ENCODE measurements around the gene YPEL1. TPM values are rescaled to one million over a fixed set of nuclear protein-coding genes. Genes with fewer than 3 reads are reported as not detected.
"Not testable (repeated sequence)": the region's sequence is repeated elsewhere in the genome, so short reads cannot be mapped to it uniquely, and the experiment has no call there.

Gene YPEL1
- total RNA-seq, 1 donor from 2014 or later, result 8.7 TPM

DNA sequence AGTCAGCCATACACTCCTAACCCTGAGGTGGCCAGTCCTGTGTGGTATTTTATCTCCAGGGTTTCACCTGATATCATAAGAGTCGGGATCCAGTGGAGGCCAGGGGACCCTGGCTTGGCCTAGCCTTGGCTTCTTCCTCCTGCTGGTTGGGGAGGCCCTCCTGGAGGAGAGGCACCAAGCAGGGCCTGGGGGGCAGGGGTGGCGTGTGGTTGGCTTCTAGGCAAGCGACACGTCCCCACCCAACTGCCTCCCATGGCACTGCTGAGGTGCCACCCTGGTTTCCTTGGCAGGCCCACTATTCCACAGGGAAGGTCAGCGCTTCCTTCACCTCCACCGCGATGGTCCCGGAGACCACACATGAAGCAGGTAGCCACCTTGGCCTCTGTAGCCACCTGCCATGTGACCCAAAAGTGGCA, 49.4 kb downstream of the YPEL1 start:
- DNase-seq (ENCODE audit: extremely low read depth, low read depth, low spot score), result no peak

DNA sequence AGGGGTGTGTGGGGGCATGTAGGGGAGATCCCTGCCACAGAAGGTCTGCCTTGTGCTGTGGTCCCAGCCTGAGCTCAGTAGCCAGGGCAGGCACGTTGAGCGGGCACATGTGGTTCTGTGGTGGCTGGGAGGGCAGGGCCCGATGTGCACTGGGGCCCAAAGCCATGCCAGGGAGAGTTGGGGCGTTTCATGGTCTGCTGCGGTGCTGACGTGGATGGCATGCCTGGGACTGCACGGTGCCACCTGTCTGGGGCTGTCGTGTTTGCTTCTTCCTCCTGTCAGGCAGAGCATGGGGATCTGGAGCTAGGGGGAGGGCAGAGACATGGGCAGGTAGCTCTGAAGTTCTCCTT, 50.5 kb downstream of the YPEL1 start:
- no peak for DNase-seq (ENCODE audit: extremely low read depth, low read depth, low spot score)

DNA sequence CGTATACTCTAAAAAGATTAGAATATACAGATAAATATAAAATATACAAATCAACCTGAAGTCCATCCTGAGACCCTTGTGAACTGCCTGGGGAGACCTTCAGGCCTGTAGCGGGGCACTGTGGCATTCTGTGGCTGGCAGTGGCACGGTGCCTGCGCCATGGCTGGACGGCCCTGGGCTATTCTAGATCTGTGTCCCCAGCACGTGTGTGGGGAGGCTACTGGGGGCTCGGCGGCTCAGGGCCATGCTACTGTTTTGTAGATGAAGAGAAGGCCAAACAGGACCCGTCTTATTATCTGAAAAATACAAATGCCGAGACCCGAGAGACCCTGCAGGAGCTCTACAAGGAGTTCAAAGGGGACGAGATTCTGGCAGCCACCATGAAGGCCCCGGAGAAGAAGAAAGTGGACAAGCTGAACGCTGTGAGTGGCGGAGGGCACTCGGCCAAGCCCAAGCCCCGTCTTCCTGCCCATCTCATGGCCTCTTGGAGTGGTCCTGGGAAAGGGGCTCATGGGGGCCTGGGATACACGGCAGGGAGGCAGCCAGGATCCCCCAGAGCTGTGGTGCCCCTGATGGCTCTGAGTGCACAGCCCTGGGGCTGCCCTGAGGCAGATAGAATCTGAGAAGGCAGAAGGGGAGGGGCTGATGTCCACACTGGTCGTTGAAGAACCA, 51.0 kb downstream of the YPEL1 start:
- DNase-seq (ENCODE audit: extremely low read depth, low read depth, low spot score), result no peak

DNA sequence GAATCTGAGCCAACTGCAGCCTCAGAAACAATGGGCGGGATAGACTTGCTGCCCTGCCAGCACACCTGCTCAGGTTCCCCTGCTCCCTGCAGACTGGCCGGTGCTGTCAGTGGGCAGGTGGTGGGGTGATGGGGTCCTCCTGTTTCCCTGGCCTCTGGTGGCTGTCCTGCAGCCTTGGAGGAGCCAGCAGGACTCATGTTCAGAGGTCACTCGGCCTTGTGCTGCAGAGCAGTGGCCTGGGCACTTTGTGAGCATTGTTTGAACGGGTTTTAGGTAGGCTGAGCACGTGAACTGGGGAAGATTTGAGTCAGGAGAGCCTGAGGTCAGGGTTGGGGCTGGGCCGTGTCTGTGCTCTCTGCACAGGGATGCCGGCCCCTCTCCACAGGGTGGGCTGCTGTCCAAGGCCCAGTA, 52.2 kb downstream of the YPEL1 start:
- DNase-seq (ENCODE audit: extremely low read depth, low read depth, low spot score), result no peak

DNA sequence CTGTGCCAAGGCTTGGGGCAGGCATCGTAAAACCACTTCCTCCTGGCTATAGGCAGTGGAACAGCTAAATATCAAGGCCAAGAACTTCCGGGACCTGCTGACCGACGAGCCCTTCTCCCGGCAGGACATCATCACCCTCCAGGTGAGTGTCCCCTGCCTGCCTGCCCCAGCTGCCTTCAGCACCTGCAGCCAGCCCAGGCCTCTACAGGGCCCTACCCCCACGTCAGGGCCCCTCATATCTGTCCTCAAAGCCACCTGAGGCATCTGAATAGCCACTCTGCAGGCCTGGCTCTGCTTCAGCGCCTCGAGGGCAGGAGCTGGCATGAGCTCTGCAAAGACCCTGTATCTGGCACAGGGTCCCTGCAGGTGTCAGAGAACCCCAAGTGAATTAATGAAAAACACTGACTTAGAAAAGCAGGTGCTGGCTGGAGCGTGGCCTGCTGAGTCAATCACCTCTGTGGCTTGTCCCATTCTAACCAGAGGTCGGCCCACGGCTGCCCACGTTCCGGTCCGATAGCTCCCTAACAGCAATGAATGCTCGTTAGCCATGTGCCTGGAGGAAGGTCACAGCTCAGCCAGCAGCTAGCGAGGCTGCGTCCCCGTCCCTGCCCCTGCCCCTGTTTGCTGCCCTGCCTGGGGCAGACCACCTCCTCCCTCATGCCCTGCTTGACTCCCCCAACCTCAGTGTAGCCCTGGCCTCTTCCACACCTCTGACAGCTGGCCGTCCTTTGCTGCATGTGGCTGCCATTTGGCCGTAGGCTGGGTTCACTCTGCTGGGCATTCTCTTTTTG, 53.0 kb downstream of the YPEL1 start:
- no peak for DNase-seq (ENCODE audit: extremely low read depth, low read depth, low spot score)

DNA sequence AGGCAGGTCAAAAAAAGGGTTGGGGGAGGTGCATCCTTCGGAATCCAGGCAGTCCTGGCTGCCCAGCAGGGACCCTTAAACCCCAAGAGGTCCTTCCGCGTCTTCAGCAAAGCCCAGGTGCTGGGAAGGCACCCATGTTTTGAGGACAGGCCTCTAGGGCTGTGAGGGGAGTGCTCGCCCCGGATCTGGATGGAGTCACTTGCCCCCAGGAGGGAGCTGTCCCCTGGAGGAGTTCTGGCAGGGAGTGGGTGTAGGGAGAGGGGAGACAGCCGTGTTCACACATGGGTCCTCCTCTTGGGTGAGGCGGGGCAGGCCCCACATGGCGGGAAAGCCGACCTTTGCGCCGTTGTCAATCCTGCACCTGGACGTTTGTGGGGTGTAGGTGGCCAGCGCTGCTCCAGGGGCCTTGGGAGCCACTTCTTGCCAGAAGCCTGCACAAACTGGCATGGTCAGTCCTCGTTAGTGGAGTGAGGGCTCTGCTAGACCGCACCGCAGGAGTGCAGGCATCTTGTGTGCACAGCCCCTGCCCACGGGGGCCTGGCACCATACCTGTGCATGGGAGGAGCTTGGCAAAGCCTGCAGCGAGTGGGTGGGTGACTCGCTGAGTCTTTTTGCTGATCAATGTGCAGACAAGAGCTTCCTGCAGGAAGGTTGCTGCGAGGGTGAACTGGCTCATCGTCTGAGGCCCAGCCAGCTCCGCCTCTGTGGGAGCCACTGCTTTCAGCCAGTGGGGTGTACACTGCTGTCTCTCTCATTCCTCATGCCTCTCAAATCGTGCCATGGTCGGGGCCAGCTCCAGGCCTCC, 53.8 kb downstream of the YPEL1 start:
- DNase-seq (ENCODE audit: extremely low read depth, low read depth, low spot score), result no peak

DNA sequence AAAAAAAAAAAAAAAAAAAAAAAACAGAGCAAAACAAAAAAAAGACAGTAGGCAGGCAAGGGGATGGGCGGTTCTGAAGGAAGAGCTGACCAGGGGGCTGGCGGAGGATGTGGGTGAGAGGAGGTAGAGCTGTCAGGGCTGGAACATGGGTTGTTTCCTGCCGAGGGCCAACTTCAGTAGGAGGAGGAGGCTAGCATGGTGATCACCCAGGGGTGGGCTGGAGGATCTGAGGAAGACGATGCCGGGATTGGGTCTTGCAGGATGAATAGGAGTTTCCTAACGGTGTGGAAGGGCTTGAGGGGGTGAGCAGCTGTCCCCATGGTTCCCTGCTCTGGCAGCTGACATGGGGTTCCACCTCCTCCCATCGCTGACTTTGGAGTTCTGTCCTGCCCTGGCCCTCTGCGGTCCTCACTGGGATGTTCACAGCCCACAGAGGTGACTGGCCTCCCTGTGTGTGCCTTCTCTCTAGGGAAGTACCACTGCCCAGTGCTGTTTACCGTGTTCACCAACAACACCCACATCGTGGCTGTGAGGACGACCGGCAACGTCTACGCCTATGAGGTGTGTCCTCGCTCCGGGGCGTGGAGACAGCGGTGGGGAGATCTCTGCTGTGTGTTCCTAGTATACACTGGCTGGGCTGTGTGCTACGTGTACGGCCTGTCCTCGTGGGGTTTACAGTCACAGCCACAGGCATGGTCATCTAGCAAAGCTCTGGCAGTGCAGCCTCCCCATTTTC, 54.6 kb downstream of the YPEL1 start:
- DNase-seq (ENCODE audit: extremely low read depth, low read depth, low spot score), result no peak

DNA sequence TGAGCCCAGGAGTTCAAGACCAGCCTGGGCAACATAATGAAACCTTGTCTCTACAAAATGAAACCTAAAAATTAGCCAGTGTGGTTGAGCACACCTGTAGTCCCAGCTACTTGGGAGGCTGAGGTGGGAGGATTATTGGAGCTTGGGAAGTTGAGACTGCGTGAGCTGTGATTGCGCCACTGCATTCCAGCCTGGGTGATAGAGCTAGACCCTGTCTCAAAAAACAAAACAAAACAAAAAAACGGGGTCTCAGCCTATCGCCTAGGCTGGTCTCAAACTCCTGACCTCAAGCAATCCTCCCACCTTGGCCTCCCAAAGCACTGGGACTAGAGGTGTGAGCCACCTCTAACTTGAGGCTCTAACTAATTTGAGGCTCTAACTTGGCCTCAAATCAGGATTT, 56.2 kb downstream of the YPEL1 start:
- DNase-seq (ENCODE audit: extremely low read depth, low read depth, low spot score), result no peak

DNA sequence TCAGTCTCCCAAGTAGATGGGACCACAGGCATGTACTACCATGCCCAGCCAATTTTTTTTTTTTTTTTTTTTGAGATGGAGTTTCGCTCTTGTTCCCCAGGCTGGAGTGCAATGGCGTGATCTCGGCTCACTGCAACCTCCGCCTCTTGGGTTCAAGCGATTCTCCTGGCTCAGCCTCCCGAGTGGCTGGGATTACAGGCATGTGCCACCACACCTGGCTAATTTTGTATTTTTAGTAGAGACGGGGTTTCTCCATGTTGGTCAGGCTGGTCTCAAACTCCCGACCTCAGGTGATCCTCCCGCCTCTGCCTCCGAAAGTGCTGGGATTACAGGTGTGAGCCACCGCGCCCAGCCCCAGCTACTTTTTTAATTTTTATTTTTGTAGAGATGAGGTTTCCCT, 56.8 kb downstream of the YPEL1 start:
- not testable (repeated sequence) for DNase-seq (ENCODE audit: extremely low read depth, low read depth, low spot score)

DNA sequence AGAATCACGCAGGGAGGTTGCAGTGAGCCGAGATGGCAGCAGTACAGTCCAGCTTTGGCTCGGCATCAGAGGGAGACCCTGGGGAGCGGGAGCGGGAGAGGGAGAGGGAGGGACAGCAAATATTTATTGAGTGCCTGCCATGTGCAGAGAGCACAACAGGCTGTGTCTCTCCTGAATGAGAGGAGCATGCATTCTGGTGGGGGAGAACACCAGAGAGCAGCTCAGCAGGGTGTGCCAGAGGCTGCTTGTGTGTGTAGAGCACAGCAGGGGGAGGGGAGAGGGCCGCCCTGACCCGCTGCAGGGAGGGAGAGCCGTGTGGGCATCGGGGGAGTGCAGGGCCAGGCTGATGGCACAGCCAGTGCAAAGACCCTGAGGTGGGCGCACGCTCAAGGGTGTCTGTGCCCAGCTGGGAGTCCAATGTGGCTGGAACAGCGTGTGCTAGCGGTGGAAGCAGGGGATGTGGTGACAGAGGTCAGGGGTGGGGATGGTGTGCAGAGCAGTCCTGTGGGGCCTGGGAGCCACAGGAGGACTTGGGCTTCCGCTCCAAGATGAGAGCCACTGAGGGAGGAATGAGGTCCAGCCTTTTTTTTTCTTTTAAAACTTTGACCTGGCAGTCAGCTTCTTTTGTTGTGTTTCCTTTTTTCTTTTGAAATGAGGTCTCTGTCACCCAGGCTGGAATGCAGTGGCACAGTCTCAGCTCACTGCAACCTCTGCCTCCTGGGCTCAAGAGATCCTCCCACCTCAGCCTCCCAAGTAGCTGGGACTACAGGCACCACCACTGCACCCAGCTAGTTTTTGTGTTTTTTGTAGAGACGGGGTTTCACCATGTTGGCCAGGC, 57.8 kb downstream of the YPEL1 start:
- no peak for DNase-seq (ENCODE audit: extremely low read depth, low read depth, low spot score)

DNA sequence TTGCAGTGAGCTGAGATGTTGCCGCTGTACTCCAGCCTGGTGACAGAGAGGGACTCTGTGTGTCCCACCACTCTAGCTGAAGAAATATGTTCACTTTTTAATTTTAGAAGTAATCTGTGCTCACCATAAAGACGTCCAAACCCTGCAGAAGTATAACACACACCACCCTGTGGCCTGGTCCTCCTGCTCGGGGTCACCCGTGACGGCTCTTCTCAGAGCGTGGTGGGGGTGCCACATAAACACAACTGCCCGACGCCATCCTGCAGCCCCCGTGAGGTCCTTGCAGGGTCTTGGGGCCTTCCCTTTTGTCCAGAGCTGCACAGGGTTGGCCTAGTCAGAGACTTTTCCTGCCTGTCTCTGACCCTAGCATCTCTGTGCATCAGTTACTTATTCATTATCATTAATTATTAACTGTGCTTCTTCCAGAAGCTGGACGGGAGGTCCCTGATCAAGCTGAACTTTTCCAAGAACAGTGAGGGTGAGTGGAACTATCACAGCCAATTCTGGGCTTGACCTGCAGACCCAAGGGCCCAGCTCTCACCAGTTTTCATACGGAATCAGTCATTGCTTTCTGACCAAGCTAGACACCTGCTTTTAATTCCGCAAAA, 60.9 kb downstream of the YPEL1 start:
- DNase-seq (ENCODE audit: extremely low read depth, low read depth, low spot score), result no peak

DNA sequence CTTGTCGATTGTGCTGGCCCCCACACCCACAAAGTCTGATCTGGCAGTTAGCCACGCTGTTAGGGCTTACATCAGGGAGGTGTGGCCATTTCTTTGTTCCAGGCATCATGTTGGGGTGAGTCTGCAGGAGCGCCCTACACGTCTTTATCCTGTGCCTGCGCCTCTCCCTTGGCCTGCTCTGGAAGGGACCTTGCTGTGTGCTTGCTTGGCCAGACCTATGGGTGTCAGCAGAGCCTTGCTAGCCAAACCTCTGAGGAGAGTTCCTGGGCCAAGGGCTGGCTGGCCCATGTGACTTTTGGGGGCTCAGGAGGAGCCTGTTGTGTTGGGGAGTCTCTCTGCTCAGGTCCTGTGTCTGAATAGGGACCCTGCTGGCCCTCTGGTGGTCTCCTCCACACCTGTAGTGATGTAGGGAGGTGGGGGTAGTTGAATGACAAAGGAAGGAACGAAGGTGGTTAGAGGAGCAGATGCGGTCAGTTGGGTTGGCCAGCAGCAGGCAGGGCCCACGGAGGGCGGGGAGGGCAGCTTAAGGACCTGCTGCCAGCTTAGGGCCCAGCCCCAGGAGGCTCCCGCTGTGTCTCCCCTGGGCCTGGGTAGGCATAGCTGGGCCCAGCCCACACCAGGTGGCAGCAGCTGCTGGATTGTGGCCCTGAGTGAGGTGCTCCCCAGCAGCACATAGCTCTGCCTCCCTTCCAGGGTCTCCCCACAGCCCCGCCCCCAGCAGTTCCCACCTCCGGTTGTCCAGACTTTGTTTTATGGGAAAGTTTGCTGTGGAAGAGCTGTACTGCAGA, 61.9 kb downstream of the YPEL1 start:
- DNase-seq (ENCODE audit: extremely low read depth, low read depth, low spot score), result no peak

DNA sequence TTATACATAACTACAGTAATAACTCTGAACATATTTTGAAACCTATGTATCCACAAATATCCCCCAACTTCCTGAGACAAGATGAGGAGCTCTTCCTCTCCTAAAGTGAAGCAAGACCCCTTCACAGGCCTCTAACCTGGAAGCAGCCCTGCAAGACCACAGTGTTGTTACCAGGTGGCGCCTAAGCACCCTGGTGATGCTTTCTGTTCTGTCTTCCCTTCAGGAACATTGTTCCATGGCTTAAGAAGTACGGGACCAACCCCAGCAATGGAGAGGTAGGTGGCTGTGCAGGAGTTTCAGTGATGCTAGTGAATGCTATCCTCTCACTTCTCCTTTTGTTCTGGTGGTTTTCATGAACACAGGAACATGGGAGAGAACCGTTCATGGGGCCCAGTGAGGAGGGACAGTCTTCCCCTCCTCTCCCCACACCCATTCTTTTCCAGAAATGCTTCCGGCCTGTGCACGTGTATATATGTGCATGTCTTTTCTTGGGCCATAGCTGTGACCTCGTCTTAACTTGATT, 63.4 kb downstream of the YPEL1 start:
- DNase-seq (ENCODE audit: extremely low read depth, low read depth, low spot score), result no peak

DNA sequence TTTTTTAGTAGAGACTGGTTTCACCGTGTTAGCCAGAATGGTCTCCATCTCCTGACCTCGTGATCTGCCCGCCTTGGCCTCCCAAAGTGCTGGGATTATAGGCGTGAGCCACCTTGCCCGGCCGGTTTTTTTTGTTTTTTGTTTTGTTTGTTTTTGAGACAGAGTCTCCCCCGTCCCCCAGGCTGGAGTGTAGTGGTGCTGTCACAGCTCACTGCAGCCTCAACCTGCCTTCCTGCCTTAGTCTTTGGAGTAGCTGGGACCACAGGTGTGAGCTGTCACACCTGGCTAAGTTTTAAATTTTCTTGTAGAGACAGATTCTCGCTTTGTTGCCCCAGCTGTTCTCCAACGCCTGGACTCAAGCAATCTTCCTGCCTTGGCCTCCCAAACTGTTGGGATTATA, 66.6 kb downstream of the YPEL1 start:
- DNase-seq (ENCODE audit: extremely low read depth, low read depth, low spot score), result no peak

DNA sequence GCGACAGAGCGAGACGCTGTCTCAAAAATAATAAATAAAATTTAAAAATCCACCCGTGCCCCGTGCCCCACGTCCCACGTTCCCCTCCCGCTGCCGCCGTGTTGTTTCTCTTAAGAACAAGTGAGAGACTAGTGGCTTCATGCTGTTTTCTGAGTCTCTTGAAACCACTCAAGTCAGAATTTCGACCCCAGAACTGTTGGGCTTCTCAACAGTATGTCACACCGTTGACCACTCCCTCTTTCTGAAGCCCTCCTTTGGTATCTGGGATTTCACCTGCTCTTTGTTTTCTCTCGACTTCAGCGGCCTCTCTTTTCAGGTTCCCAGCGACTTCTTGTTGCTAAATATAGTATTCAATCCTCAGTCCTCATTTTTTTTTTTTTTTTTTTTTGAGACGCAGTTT, 68.8 kb downstream of the YPEL1 start:
- no peak for DNase-seq (ENCODE audit: extremely low read depth, low read depth, low spot score)

DNA sequence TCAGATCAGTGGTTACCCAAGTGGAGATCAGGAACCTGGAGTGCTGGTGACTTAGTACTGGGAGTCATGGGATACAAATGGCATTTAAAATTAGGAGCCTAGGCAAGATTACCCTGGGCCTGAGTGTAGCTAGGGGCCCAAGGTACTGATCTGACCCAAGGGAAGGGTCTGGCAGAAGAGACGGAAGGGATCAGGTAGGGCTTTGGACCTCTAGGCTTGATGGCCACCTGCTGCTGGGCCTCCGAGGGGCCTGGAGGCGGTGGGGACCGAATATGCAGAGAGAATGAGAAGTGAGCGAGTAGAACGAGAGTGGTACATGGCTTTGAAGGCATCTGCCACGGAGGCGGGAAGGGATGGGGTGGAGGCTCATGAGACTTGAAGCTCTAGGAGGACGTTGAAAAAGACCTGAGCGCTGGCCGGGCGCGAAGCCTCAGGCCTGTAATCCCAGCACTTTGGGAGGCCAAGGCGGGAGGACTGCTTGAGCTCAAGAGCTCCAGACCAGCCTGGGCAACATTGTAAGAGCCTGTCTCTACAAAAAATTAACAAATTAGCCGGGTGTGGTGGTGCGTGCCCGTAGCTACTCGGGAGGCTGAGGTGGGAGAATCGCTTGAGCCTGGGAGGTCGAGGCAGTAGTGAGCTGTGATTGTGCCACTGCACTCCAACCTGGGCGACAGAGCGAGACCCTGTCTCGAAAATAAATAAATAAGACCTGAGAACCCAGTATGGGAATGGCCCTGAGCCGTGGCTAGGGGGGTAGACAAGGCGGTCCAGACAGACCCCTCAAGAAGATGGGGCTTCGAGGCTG, 70.3 kb downstream of the YPEL1 start:
- DNase-seq (ENCODE audit: extremely low read depth, low read depth, low spot score), result no peak

DNA sequence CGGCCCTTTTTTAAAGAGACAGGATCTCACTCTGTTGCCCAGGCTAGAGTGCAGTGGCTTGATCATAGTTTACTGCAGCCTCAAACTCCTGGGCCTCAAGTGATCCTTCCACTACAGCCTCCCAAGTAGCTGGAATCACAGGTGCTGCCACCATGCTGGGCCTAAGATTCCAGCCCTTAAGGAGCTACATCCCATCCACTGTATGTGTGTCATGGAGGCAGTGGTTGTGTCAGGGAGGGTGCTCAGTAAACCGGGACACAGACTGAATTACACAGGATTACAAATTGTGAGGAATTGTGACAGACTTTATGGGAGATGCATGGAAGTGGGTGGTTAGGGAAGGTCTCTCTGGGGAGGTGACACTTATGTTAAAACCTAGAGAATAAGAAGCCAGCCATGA, 71.9 kb downstream of the YPEL1 start:
- no peak for DNase-seq (ENCODE audit: extremely low read depth, low read depth, low spot score)

DNA sequence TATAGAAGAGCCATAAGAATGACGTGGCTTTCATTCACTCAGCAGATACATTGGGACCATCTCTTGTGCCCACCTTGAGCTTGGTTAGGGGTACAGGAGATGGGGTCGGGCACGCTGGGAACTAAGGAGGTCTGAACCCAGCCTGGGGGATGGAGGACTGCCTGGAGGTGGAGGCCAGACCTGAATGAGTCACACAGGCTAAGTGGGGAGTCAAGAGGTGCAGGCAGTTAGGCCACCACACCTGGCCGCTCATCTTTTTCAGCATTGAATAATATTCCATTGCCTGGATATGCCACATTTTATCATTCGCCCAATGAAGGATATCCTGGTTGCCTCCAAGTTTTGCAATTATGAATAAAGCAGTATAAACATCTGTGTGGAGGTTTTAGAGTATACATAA, 73.6 kb downstream of the YPEL1 start:
- DNase-seq (ENCODE audit: extremely low read depth, low read depth, low spot score), result no peak
